PFSK-1 (cell line): ENCODE results near the gene NR5A1.

Experiments used
- FOXP2 ChIP-seq: optimal IDR thresholded peaks from 2 replicates; pipeline ENCODE3; 2011; ENCODE audit warnings: borderline replicate concordance, control low read depth, inconsistent platforms; ENCODE audit not compliant: insufficient read depth; ENCODE audit errors: extremely low read length, extremely low read depth
- POLR2AphosphoS5 ChIP-seq: IDR thresholded peaks from 2 replicates; pipeline ENCODE4 v1.6.1; 2012; ENCODE audit warnings: low read depth, mild to moderate bottlenecking, control low read depth, low read length, moderate library complexity
- SIN3A ChIP-seq: IDR thresholded peaks from 2 replicates; pipeline ENCODE4 v1.6.1; 2012; ENCODE audit warnings: mild to moderate bottlenecking, low read length, moderate library complexity, borderline replicate concordance; ENCODE audit not compliant: insufficient read depth
- TAF1 ChIP-seq: IDR thresholded peaks from 2 replicates; pipeline ENCODE4 v1.6.1; 2012; ENCODE audit warnings: low read length, control low read depth, borderline replicate concordance; ENCODE audit not compliant: insufficient read depth
- TF ChIP-seq, protein P1 (sequence below), 2 experiments: IDR thresholded peaks; 2 replicates each; pipeline versions ENCODE4 v1.6.1 to v1.8.0; 2011 to 2012; ENCODE audit warnings: low read depth in 2 of 2, low read length in 2 of 2, control low read depth in 1 of 2, inconsistent platforms in 1 of 2, mild to moderate bottlenecking in 1 of 2, moderate library complexity in 1 of 2; ENCODE audit not compliant: insufficient read depth in 1 of 2

- TF ChIP-seq, protein P1, sequence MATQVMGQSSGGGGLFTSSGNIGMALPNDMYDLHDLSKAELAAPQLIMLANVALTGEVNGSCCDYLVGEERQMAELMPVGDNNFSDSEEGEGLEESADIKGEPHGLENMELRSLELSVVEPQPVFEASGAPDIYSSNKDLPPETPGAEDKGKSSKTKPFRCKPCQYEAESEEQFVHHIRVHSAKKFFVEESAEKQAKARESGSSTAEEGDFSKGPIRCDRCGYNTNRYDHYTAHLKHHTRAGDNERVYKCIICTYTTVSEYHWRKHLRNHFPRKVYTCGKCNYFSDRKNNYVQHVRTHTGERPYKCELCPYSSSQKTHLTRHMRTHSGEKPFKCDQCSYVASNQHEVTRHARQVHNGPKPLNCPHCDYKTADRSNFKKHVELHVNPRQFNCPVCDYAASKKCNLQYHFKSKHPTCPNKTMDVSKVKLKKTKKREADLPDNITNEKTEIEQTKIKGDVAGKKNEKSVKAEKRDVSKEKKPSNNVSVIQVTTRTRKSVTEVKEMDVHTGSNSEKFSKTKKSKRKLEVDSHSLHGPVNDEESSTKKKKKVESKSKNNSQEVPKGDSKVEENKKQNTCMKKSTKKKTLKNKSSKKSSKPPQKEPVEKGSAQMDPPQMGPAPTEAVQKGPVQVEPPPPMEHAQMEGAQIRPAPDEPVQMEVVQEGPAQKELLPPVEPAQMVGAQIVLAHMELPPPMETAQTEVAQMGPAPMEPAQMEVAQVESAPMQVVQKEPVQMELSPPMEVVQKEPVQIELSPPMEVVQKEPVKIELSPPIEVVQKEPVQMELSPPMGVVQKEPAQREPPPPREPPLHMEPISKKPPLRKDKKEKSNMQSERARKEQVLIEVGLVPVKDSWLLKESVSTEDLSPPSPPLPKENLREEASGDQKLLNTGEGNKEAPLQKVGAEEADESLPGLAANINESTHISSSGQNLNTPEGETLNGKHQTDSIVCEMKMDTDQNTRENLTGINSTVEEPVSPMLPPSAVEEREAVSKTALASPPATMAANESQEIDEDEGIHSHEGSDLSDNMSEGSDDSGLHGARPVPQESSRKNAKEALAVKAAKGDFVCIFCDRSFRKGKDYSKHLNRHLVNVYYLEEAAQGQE (IDR thresholded peaks at IDR 0.05; ENCODE audit: insufficient read depth in 1 of 2, low read depth in 2 of 2, low read length in 2 of 2), result no peak
- TF ChIP-seq TAF1, result no peak
- TF ChIP-seq POLR2AphosphoS5, result no peak
- no peak for TF ChIP-seq SIN3A
- TF ChIP-seq FOXP2, result no peak
Measured at GRCh38 chr9:124447297-124447661, 59.9 kb downstream of the NR5A1 start.
